Eye (tissue), 1 donor: Measurements from ENCODE around the gene NVL.
A peak's percentile ranks its signal among the peaks of the same experiment; 100 is the strongest.

Source experiments
- DNase-seq: peaks from one replicate; pipeline ENCODE4 v3.0.0-alpha.2; 2015

The NVL gene

GRCh38 chr1:224192082-224192788 lies 137.7 kb downstream of the NVL start:
- DNase-seq: no peak

- no peak for DNase-seq
Observed at GRCh38 chr1:224189561-224189960, 140.4 kb downstream of the NVL start.

GRCh38 chr1:224188286-224188685 lies 141.7 kb downstream of the NVL start:
- DNase-seq: no peak

- no peak for DNase-seq
Observed at GRCh38 chr1:224185208-224185607, 144.8 kb downstream of the NVL start.

GRCh38 chr1:224183591-224184312 lies 146.2 kb downstream of the NVL start:
- DNase-seq: peak; percentile 88

GRCh38 chr1:224182866-224183590 lies 146.9 kb downstream of the NVL start, which contains the start of gene DEGS1:
Gene DEGS1, plus strand, starts transcription at chr1:224183240. Its CDS starts 97 bp downstream, at chr1:224183337.
- peak; percentile 95 for DNase-seq

GRCh38 chr1:224182057-224182865 lies 147.7 kb downstream of the NVL start:
- no peak for DNase-seq

GRCh38 chr1:224181453-224181810 lies 148.5 kb downstream of the NVL start:
- no peak for DNase-seq

GRCh38 chr1:224180783-224181452 lies 149.1 kb downstream of the NVL start:
- DNase-seq: no peak

GRCh38 chr1:224178894-224179293 lies 151.1 kb downstream of the NVL start:
- no peak for DNase-seq

- no peak for DNase-seq
Observed at GRCh38 chr1:224177356-224177999, 152.5 kb downstream of the NVL start.
